OCI-LY3 (cell line): ENCODE measurements around the gene MIPOL1.

Experiments
- H2AFZ ChIP-seq: fragments of 200-600, 300-600 bp; shearing (Covaris generic); 2 replicates; pipeline ENCODE4 v1.6.0; 2014; ENCODE audit warnings: antibody characterized with exemption, low read depth, low read length
- H3K27ac ChIP-seq: fragments of 200-600, 300-600 bp; sonication (generic); 2 replicates; pipeline ENCODE4 v1.5.1; 2014; ENCODE audit warnings: mild to moderate bottlenecking, low read length, moderate library complexity, mixed read lengths
- H3K27me3 ChIP-seq: fragments of 200-600, 300-600 bp; sonication (generic); 2 replicates; pipeline ENCODE4 v1.6.1; 2014; ENCODE audit warnings: low read depth, low read length, mixed read lengths
- H3K36me3 ChIP-seq: fragments of 200-600, 300-600 bp; sonication (generic); replicated peaks from 2 replicates; pipeline ENCODE3; 2014; ENCODE audit warnings: low read depth, low read length, mixed read lengths
- H3K4me1 ChIP-seq: fragments of 300-600, 200-600 bp; sonication (generic); 2 replicates; pipeline ENCODE4 v1.6.1; 2014; ENCODE audit warnings: low read length, mixed read lengths
- H3K4me2 ChIP-seq: fragments of 200-600, 300-600 bp; sonication (generic); 2 replicates; pipeline ENCODE4 v1.6.1; 2014; ENCODE audit warnings: low read length, mixed read lengths
- H3K4me3 ChIP-seq: fragments of 300-600, 200-600 bp; sonication (generic); 2 replicates; pipeline ENCODE4 v1.5.1; 2014; ENCODE audit warnings: antibody characterized with exemption, mild to moderate bottlenecking, low read length, moderate library complexity
- H3K79me2 ChIP-seq: fragments of 300-600, 200-600 bp; shearing (Covaris generic); 2 replicates; pipeline ENCODE4 v1.6.1; 2014; ENCODE audit warnings: mild to moderate bottlenecking, low read length, mixed read lengths
- H3K9ac ChIP-seq: fragments of 300-600, 200-600 bp; shearing (Covaris generic); 2 replicates; pipeline ENCODE4 v1.6.0; 2014; ENCODE audit warnings: mild to moderate bottlenecking, low read length, moderate library complexity
- H3K9me3 ChIP-seq: fragments of 200-600, 300-600 bp; shearing (Covaris generic); 2 replicates; pipeline ENCODE4 v1.6.1; 2014; ENCODE audit warnings: low read length, mixed read lengths; ENCODE audit not compliant: insufficient read depth
- H4K20me1 ChIP-seq: fragments of 200-600, 300-600 bp; sonication (generic); 2 replicates; pipeline ENCODE4 v1.6.1; 2016; ENCODE audit warnings: low read length, mixed read lengths; ENCODE audit not compliant: insufficient read depth
- EZH2phosphoT487 ChIP-seq: fragments of 200-600 bp; shearing (Covaris generic); IDR thresholded peaks from 2 replicates; pipeline ENCODE4 v1.6.1; 2018; ENCODE audit warnings: antibody characterized with exemption, mixed run types, low read depth
- TF ChIP-seq, protein P1 (sequence below): fragments of 200-600, 300-600 bp; sonication (generic); IDR thresholded peaks from 2 replicates; pipeline ENCODE4 v1.5.1; 2014; ENCODE audit warnings: antibody characterized with exemption, low read length, low read depth

Gene MIPOL1

DNA sequence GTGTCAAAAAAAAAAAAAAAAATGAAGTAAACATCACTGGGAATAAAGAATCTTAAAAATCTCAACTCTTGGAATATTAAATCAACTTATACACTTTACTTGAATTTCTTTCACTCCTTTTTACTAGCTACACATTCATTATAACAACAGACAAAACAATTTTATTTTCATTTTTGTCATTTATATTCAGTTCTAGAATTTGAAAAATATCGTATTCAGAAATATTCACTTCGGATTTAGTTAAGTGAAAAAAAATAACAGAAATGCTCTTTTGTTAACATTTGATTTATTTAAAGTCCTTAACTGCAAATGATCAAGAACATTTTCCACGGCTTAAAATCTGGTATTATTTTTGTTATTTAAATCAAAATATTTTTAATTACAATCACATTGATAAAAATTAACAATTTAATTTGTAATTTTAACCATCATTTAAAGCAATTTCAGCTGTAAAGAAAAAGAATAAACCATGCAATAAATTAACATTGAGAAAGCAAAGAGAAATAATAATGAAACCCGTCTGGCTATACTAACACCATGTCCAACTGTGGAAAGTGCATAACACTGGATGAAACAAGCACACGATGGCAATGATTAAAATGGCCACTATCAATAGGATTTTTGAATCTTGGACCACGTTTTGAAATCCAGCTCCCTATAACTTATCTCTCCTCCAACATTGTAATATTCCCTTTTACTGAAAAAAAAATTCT is 392.1 kb downstream of the MIPOL1 start:
- TF ChIP-seq EZH2phosphoT487, result no peak
- TF ChIP-seq, protein P1, sequence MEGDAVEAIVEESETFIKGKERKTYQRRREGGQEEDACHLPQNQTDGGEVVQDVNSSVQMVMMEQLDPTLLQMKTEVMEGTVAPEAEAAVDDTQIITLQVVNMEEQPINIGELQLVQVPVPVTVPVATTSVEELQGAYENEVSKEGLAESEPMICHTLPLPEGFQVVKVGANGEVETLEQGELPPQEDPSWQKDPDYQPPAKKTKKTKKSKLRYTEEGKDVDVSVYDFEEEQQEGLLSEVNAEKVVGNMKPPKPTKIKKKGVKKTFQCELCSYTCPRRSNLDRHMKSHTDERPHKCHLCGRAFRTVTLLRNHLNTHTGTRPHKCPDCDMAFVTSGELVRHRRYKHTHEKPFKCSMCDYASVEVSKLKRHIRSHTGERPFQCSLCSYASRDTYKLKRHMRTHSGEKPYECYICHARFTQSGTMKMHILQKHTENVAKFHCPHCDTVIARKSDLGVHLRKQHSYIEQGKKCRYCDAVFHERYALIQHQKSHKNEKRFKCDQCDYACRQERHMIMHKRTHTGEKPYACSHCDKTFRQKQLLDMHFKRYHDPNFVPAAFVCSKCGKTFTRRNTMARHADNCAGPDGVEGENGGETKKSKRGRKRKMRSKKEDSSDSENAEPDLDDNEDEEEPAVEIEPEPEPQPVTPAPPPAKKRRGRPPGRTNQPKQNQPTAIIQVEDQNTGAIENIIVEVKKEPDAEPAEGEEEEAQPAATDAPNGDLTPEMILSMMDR, result no peak
- Histone ChIP-seq H3K4me3 (no peak overlapping the region), H3K9me3 (no peaks in the 10 kb centered on the region), H2AFZ (no peak overlapping the region), H3K4me1 (no peaks in the 10 kb centered on the region), H3K9ac (no peak overlapping the region), H4K20me1 (no peaks in the 10 kb centered on the region), H3K79me2 (no peaks in the 10 kb centered on the region), H3K27ac (no peak overlapping the region), H3K27me3 (no peaks in the 10 kb centered on the region), H3K36me3 (no peaks in the 10 kb centered on the region), H3K4me2 (no peak overlapping the region)

DNA sequence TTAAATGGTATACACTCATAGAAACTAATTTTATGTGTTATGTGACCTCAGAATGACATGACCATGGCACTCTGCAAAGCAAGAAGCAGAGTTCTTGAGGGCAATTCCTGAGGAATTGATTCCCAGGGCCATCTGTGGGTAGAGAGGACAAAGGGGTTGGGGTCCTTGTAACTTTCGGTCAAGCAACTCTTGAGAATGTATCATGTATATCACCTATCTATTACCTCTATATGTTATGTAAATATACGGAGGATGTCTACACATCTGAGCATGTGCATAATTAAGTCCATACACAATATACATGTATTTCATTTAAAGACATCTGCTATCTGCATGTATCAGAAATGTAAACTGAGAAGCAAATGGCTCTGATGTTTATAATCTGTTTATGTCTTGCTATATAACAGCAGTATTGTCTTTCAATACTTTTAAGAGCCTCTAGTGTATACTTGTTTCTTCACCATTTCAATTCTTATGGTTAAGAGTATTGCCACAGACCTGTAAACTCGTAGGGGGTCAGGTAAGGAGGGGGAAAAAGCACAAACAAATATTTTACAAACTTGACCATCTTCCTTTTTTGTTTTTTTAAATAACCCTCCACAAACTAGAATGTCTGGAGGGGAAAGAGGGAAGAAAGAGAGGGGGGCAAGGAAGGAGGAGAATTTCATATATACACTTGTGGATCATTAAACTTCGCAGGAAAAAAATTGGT is 392.8 kb downstream of the MIPOL1 start:
- TF ChIP-seq EZH2phosphoT487, result no peak
- TF ChIP-seq, protein P1, result no peak
- Histone ChIP-seq H3K9me3 (no peaks in the 10 kb centered on the region), H3K4me2 (no peak overlapping the region), H4K20me1 (no peaks in the 10 kb centered on the region), H3K4me3 (no peak overlapping the region), H3K79me2 (no peaks in the 10 kb centered on the region), H3K27ac (no peak overlapping the region), H2AFZ (no peak overlapping the region), H3K27me3 (no peaks in the 10 kb centered on the region), H3K9ac (no peak overlapping the region), H3K36me3 (no peaks in the 10 kb centered on the region), H3K4me1 (no peaks in the 10 kb centered on the region)

DNA sequence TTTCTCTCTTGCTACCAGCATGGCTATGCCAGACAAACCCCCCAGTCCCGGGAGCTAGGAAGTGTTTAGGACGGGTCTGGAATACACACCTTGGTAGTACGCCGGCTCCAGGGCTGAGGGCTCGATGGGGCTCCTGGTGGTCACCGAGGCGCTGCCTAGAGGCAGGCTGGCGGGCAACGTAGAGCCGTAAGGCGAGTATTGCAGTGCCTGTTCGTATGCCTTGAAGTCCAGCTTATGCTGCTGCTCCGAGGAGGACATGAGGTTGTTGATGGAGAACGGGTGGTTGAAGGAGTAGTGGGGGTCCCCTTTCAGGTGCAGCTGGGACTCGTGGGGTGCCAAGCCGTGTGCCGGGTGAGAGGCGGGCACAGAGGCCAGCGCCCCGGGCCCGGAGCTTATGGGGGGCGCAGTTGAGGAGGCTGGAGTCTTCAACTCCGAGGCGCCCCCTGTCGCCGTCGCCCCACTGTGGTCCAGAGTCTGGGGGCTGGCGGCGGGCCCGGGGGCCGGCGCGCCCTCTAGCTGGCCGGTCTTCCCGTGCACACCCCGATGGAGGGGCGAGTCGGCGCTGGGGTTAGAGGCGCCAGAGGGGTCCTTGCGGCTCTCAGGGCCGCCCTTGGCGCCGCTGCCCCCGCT is 393.7 kb downstream of the MIPOL1 start:
- no peaks in the 10 kb centered on the region for H3K27me3 ChIP-seq
- no peaks in the 10 kb centered on the region for H4K20me1 ChIP-seq
- no peak overlapping the region for H3K4me2 ChIP-seq
- no peaks in the 10 kb centered on the region for H3K4me1 ChIP-seq
- H3K4me3 ChIP-seq, result no peak overlapping the region
- no peaks in the 10 kb centered on the region for H3K9me3 ChIP-seq
- H3K27ac ChIP-seq, result no peak overlapping the region
- H3K36me3 ChIP-seq, result no peaks in the 10 kb centered on the region
- H3K9ac ChIP-seq, result no peak overlapping the region
- TF ChIP-seq, protein P1, result no peak
- TF ChIP-seq EZH2phosphoT487, result no peak
- H3K79me2 ChIP-seq, result no peaks in the 10 kb centered on the region
- H2AFZ ChIP-seq, result no peak overlapping the region

DNA sequence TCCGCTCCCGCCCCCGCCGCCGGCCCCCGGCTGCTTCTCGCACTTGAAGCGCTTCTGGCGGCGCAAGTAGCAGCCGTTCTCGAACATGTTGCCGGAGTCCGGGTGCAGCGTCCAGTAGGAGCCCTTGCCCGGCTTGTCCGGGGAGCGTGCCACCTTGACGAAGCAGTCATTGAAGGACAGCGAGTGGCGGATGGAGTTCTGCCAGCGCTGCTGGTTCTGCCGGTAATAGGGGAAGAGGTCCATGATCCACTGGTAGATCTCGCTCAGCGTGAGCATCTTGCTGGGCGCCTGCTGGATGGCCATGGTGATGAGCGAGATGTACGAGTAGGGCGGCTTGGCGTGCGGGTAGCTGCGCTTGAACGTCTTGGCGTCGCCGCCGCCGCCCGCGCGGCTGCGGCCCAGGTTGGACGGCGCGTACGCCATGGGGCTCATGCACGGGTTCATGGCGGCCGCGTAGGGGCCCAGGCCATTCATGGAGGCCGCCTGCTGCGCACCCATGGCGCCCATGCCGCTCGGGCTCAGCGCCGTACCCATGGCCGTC is 394.3 kb downstream of the MIPOL1 start:
- Histone ChIP-seq H3K9ac (no peak overlapping the region), H3K27me3 (no peaks in the 10 kb centered on the region), H3K27ac (no peak overlapping the region), H3K79me2 (no peaks in the 10 kb centered on the region), H4K20me1 (no peaks in the 10 kb centered on the region), H2AFZ (no peak overlapping the region), H3K4me2 (no peak overlapping the region), H3K9me3 (no peaks in the 10 kb centered on the region), H3K36me3 (no peaks in the 10 kb centered on the region), H3K4me1 (no peaks in the 10 kb centered on the region), H3K4me3 (no peak overlapping the region)
- TF ChIP-seq, protein P1, result no peak
- no peak for TF ChIP-seq EZH2phosphoT487
